NCI-H524 treated with DMSO at 0.1 percent for 48 hours (cell line): Measurements from ENCODE around the gene HOXA11.

Experiments
- DNase-seq: peaks from one replicate; lab custom pipeline; 2025; lab: John Stamatoyannopoulos, UW

Gene HOXA11

GRCh38 chr7:27180431-27181420 lies 4.3 kb downstream of the HOXA11 start:
- DNase-seq, result no peak

GRCh38 chr7:27179503-27180430 lies 5.3 kb downstream of the HOXA11 start:
- no peak for DNase-seq

- no peak for DNase-seq
Observed at GRCh38 chr7:27179030-27179429, 6.0 kb downstream of the HOXA11 start.

- no peak for DNase-seq
Observed at GRCh38 chr7:27178366-27178765, 6.7 kb downstream of the HOXA11 start.

GRCh38 chr7:27177795-27178320 lies 7.2 kb downstream of the HOXA11 start:
- no peak for DNase-seq

GRCh38 chr7:27176962-27177794 lies 7.9 kb downstream of the HOXA11 start:
- no peak for DNase-seq

- no peak for DNase-seq
Observed at GRCh38 chr7:27176524-27176845, 8.5 kb downstream of the HOXA11 start.

GRCh38 chr7:27175626-27176523 lies 9.2 kb downstream of the HOXA11 start:
- no peak for DNase-seq

- no peak for DNase-seq
Observed at GRCh38 chr7:27174874-27175625, 10.0 kb downstream of the HOXA11 start.

- DNase-seq, result no peak
Observed at GRCh38 chr7:27173956-27174873, 10.8 kb downstream of the HOXA11 start, which contains the start of gene HOXA10. HOXA10 (minus strand) TSS chr7:27174320; CDS start chr7:27174306, 14 bp downstream.

- DNase-seq, result no peak
Observed at GRCh38 chr7:27173511-27173955, 11.5 kb downstream of the HOXA11 start.

GRCh38 chr7:27172823-27173510 lies 12.1 kb downstream of the HOXA11 start:
- DNase-seq, result no peak

- DNase-seq, result peak; percentile 43
Observed at GRCh38 chr7:27172315-27172774, 12.7 kb downstream of the HOXA11 start.

- DNase-seq, result no peak
Observed at GRCh38 chr7:27171637-27172314, 13.3 kb downstream of the HOXA11 start.

GRCh38 chr7:27171325-27171636 lies 13.8 kb downstream of the HOXA11 start:
- DNase-seq, result no peak

GRCh38 chr7:27170426-27171324 lies 14.4 kb downstream of the HOXA11 start:
- DNase-seq, result no peak
